HUDEP-2 (cell line): ENCODE data around the gene RAPGEF4.

Experiments
- DNase-seq, 76 experiments: peaks; one replicate each; lab custom pipeline; 2025; ENCODE audit not compliant: unreplicated experiment in 76 of 76; lab: John Stamatoyannopoulos, UW

RAPGEF4 gene

GRCh38 chr2:172928756-172929155 is 193.1 kb downstream of the RAPGEF4 start:
- no peak for DNase-seq

DNA sequence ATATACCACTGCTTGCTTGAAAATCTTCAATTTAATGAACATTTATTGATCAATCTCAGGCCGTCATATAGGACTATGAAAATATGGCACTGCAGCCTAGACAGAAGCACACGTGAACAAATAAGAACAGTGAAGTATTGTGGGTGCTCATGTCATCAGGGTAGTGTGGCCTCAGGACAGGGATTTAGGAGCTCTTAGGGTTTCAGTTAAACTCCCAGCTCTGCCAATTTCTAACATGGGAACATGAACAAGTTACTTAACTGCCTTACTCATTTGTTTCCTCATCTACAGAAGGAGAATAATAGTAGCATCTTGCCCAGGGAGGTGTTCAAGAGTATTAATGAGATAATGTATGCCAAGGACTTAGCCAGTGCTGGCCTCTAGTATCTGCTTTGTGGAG is 194.0 kb downstream of the RAPGEF4 start:
- no peak for DNase-seq

DNA sequence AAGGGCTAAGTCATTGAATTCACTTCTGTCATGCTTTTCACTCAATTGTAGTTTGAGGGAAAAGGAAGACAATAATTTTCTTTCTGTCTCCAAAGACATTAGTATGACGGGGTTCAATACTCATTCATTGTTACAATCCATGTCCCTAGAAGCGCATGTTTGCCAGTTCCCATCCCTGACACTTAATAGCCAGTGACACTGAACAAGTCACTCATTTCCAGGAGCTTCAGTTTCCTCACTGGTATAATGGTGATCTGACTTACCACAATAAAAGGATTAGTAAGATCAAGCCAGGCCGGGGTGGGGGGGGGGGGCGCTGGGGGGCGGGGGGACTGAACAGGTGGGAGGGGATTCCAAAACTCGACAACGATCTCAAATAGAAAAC is 195.2 kb downstream of the RAPGEF4 start:
- no peak for DNase-seq

DNA sequence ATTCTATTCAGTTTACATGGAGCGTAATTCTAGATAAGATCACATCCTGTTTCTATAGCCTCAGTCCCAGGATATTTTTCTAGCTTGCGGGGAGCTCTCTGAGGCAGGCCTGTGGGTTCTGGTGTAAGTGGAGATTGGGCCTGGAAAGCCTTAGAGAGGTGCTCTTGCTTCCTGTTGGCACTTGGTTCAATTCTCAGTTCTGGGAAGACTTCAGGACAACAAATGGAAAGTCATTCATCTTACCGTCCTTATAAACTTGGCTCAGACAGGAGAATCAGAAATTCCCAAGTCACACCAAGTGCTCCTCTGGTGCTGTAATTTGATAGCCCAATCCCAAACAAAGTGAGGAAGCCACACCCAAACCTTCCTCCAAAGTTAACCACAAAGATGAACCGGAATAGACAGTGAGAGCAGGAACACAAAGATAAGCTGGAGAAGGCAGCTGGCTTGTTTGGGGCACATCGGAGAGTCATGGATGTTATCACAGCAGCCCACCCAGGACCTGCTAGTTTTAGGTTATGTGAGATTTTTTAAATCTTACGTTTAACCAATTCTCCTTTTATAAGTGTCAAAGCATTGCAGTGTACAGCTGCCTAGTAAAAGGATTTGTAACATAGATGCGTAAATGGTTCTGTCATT is 195.7 kb downstream of the RAPGEF4 start:
- no peak for DNase-seq

- DNase-seq, result peak in 38 of 76 experiments; percentile 1 to 63 (median 21)
Observed at GRCh38 chr2:172931918-172932520, 196.4 kb downstream of the RAPGEF4 start.

- DNase-seq, result no peak
Observed at GRCh38 chr2:172937884-172938712, 202.5 kb downstream of the RAPGEF4 start.

DNA sequence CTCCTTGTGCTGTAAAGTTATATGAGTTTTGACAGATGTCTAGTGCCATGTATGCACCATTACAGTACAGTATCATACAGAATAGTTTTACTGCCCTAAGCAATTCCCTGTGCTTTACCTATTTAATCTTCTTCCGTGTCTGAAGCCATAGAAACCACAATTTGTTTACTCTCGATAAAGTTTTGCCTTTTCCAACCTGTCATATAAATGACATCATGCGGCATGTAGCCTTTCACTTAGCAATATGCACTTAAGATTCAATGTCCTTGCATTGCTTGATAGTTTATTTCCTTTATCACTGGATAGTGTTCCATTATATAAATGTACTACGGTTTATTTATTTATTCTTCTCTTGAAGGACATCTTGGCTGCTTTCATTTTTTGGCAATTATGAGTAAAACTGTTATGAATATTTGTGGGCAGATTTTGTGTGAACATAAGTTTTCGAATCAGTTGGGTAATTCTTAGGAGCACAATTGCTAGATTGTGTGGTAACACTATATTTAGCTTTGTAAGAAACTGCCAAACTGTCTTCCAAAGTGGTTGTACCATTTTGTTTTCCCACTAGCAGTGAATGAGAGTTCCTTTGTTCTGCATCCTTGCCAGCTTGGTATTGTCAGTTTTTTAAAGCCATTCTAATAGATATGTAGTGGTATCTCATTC is 203.2 kb downstream of the RAPGEF4 start:
- DNase-seq, result no peak

- no peak for DNase-seq
Observed at GRCh38 chr2:172943539-172943938, 207.9 kb downstream of the RAPGEF4 start.

DNA sequence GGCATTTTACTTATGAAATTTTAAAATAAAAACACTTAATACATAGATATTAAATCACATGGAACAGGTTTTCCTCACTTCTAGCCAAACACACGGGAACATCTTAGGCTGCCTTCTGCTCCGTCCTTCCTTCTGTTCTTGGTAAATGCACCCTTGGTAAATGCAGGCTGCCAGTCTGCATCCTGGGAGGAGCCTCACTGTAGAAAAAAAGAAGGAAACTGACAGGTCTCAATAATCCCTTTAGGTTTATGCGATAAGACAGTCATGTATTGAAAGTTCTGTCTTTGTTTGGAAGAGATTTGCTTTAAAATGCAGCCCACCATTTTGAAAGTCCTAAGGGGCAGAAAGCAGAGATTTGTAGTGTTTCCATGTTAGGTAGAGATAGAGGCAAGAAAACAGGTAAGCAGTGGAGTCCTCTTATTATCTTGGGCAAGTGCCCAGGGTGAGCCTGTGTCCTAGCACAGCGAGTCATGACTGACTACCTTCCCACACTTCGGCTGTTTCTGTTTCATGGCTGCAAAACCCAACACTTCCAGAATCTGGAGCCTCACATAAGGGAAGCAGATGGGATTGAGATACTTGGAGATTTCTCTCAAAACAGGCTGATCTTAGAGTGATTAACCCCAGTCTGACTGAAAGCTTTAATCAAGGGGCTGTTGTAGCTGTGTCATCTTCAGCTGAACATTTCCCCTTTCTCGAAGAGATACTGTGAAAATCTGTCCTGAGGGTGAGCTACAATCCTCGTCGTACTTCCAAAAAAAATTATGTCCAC is 208.6 kb downstream of the RAPGEF4 start:
- no peak for DNase-seq

DNA sequence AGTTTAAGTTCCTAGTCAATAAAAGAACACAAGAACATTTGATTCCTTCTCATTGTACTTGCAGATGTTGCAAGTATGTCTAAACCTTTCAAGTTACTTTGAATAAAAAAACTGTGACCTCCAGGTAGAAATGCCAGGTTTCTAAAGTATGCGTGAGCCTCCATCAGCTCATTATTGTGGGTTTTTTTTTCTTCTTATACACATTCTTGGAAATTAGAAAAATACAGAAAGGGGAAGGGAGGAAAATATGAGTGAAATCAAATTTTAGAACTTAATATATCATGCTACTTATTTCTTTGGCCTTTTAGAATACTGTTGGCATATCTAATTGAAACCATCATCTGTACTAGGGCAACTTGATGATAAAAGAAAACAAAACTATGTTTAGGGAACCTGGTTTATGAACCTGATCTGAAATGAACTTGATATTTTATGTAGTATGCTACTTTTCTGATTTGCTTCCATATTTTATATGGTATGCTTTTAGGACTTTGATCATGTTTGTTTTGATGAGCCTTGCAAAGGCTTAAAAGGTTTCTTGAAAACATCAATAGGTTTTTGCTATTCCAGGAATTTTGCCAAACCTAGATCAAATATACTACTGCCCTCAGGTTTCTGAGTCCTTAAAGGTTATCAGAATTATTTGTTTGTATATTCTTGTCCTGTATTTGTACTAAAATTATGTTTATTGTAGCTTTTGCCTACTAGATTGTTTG is 209.3 kb downstream of the RAPGEF4 start:
- no peak for DNase-seq

DNA sequence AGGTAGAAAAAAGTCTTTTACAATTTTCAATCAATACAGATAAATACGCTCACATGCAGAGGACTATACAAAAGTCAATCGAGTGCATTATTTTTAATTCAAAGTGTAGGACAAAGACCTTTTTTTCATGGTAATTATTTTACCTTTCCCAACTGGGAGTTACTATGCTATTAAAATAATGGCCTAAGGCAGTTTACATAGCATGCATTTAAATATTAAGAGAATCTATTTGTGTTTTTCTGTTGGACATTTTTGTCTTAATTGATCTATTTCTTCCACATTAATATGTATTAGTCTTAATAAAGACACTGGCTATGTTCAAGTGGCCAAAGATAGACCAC is 209.8 kb downstream of the RAPGEF4 start:
- DNase-seq, result no peak

DNA sequence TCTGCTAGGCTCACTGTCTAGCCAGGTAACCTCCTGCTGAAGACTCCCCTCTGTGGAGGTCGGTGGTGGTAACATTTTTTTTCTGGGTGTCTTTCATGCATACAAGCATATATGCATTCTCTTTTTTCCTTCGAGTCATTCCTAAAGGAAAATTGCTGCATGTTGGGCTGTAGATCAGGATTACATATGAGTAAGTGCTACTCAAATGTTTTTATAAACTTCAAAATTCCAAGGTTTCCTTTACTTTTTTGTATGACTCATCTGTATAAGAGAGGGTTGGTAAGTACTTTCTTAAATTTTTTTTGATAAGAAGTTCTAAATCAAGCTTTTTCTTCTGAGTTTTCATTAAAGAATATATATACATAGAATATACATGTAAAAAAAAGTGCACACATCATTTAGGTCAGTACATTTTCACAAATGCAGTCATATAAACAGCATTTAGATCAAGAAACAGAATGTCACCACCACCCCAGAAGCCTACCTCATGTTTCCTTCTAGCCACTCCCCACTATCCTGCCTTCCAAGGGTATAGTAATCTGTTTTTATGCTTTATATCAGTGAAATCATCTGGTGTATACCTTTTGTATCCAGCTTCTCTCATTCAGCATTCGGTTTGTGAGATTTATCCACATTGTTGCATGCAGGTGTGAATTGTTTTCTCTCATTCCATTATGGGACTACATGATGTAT is 212.0 kb downstream of the RAPGEF4 start:
- no peak for DNase-seq

GRCh38 chr2:172949522-172949921 is 213.9 kb downstream of the RAPGEF4 start:
- DNase-seq, result no peak

DNA sequence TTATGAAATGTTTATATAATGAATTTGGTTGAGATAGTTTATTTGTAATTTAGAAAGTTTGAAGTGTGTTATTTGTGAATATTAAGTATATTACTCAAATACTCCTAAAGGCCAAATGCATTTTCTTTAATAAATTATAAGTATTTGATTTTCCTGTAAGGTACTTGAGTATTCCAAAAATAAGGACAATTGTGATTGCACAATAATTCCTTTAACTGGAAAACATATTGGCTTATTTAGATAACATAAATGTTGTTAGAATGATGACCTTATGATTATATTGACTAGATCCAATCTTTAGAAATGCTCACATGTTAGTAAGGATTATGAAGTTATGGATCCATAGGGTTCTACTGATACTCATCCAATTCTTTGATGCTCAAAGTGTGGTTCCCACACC is 214.9 kb downstream of the RAPGEF4 start:
- DNase-seq, result no peak

- no peak for DNase-seq
Observed at GRCh38 chr2:172951554-172951953, 215.9 kb downstream of the RAPGEF4 start.

GRCh38 chr2:172953411-172953810 is 217.8 kb downstream of the RAPGEF4 start:
- no peak for DNase-seq

- DNase-seq, result no peak
Observed at GRCh38 chr2:172953970-172954852, 218.6 kb downstream of the RAPGEF4 start.

DNA sequence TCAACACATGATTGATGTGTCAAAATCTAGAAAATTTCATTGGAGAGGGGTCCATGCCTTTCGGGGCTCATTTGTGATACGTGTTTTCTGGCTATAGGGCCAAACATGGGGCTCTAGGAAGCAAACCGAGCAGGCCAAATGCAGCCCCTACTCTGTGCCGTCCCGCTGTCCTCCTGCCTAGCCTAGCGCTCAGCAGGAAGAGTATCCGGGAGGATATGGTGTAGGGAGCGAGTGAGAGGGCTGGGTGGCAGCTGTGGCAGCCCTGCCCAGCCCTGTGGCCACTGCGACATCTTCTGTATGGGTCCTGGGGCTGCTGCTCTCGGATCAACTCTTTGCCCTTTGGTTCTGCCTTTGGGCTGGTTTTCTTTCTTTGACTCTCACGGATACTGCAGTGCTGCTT is 219.9 kb downstream of the RAPGEF4 start:
- no peak for DNase-seq

- no peak for DNase-seq
Observed at GRCh38 chr2:172957734-172958133, 222.1 kb downstream of the RAPGEF4 start.
